ENCODE results near the gene ERC2.

The ERC2 gene

DNA sequence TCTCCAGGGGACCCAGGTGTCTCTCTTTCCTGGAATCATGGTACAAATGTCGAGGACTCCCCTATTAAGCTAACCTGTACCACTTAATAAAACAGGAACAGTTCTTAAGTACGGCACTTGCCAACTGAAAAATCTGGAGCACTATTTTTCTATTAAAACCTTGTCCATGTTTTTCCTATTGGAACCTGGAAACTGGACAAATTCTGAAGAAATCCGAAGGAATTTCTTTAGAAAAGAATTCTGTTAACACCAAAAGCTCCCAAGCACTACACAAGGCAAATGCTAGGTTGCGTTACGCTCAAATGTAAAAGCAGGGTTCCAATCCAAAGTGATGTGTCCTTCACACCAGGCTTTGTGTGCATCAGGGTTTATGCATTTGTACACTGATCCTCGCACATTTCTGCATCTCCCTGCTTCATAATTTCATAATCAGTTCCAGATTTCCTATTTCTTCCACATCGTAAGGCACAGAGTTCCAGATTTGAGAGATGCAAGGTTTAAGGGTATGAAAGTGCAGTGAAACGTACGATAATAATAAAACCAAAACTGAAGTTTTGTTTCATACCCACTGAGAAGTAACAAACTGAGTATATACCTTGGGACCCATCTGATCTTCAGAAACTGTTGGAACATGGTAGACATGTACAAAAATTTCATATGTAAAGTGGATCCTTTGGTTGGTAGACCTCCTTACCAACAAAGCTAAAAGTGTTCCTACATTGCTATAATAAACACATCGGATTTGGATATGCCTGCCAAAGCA, 849.0 kb downstream of the ERC2 start:
- TF ChIP-seq, protein P1, sequence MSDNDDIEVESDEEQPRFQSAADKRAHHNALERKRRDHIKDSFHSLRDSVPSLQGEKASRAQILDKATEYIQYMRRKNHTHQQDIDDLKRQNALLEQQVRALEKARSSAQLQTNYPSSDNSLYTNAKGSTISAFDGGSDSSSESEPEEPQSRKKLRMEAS (IDR thresholded peaks at IDR 0.05): no peak
- TF ChIP-seq EP300 (IDR thresholded peaks at IDR 0.05; ENCODE audit: borderline replicate concordance): no peak

GRCh38 chr3:55617385-55617784, 850.9 kb downstream of the ERC2 start:
- TF ChIP-seq CREB1 (IDR thresholded peaks at IDR 0.05; ENCODE audit: low read depth): no peak
- no peak for TF ChIP-seq TCF12 (IDR thresholded peaks at IDR 0.05; ENCODE audit: low read depth)
- TF ChIP-seq EGR1 (IDR thresholded peaks at IDR 0.05): no peak
- no peak for TF ChIP-seq USF1 (IDR thresholded peaks at IDR 0.05)
- no peak for TF ChIP-seq FOXM1 (IDR thresholded peaks at IDR 0.05; ENCODE audit: borderline replicate concordance, low read depth)
- TF ChIP-seq ZBTB7A (IDR thresholded peaks at IDR 0.05; ENCODE audit: low read depth): no peak
- no peak for TF ChIP-seq YY1 (IDR thresholded peaks at IDR 0.05; ENCODE audit: low read depth)
- no peak for TF ChIP-seq RAD21 (IDR thresholded peaks at IDR 0.05; ENCODE audit: low read depth)
- TF ChIP-seq CEBPB (IDR thresholded peaks at IDR 0.05): no peak
- no peak for TF ChIP-seq NFIC (IDR thresholded peaks at IDR 0.05)
- TF ChIP-seq EP300 (IDR thresholded peaks at IDR 0.05; ENCODE audit: borderline replicate concordance): no peak
- no peak for TF ChIP-seq TAF1 (IDR thresholded peaks at IDR 0.05; ENCODE audit: low read depth)
- TF ChIP-seq REST (IDR thresholded peaks at IDR 0.05; ENCODE audit: low read depth): no peak
- no peak for TF ChIP-seq TEAD4 (IDR thresholded peaks at IDR 0.05)
- TF ChIP-seq, protein P1 (IDR thresholded peaks at IDR 0.05): no peak

DNA sequence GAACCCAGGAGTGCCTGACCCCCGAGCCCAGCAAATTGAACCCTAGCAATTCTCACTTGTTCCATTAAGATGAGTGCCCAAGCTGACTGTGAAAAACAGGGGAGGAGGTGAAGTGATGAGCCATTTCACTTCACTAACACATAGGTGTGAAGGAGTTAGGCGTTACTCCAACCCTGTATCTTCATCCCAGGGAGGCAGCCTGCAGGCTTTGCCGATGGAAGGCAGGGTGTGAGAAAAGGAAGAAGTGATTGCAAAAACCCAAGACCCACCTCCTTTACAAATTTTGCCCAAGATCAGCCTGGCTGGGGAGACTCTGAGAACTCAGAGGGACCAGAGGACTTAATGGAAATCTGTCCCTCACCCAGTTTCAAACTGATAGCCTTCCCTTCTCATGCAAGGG, 851.5 kb downstream of the ERC2 start:
- TF ChIP-seq CREB1 (IDR thresholded peaks at IDR 0.05; ENCODE audit: low read depth) (no peak), REST (IDR thresholded peaks at IDR 0.05; ENCODE audit: low read depth) (no peak), ZBTB7A (IDR thresholded peaks at IDR 0.05; ENCODE audit: low read depth) (no peak), CEBPB (IDR thresholded peaks at IDR 0.05) (no peak), TCF12 (IDR thresholded peaks at IDR 0.05; ENCODE audit: low read depth) (no peak), RAD21 (IDR thresholded peaks at IDR 0.05; ENCODE audit: low read depth) (no peak), YY1 (IDR thresholded peaks at IDR 0.05; ENCODE audit: low read depth) (no peak), EP300 (IDR thresholded peaks at IDR 0.05; ENCODE audit: borderline replicate concordance) (no peak)
- TF ChIP-seq, protein P1 (IDR thresholded peaks at IDR 0.05): no peak

- TF ChIP-seq YY1 (IDR thresholded peaks at IDR 0.05; ENCODE audit: low read depth) (no peak), CREB1 (IDR thresholded peaks at IDR 0.05; ENCODE audit: low read depth) (no peak), NFIC (IDR thresholded peaks at IDR 0.05) (no peak), RAD21 (IDR thresholded peaks at IDR 0.05; ENCODE audit: low read depth) (no peak), USF1 (IDR thresholded peaks at IDR 0.05) (no peak), FOXM1 (IDR thresholded peaks at IDR 0.05; ENCODE audit: borderline replicate concordance, low read depth) (no peak), EGR1 (IDR thresholded peaks at IDR 0.05) (no peak), TAF1 (IDR thresholded peaks at IDR 0.05; ENCODE audit: low read depth) (no peak), TEAD4 (IDR thresholded peaks at IDR 0.05) (no peak), TCF12 (IDR thresholded peaks at IDR 0.05; ENCODE audit: low read depth) (no peak), REST (IDR thresholded peaks at IDR 0.05; ENCODE audit: low read depth) (no peak), CEBPB (IDR thresholded peaks at IDR 0.05) (no peak), EP300 (IDR thresholded peaks at IDR 0.05; ENCODE audit: borderline replicate concordance) (no peak), ZBTB7A (IDR thresholded peaks at IDR 0.05; ENCODE audit: low read depth) (no peak)
- TF ChIP-seq, protein P1 (IDR thresholded peaks at IDR 0.05): no peak
These were observed 852.5 kb downstream of the ERC2 start for GRCh38 chr3:55615694-55616295.

All from Ishikawa (cell line).